Retinal pigment epithelial cell (primary cell): ENCODE results near the gene DPP8.
"Not testable (repeated sequence)": the region's sequence is repeated elsewhere in the genome, so short reads cannot be mapped to it uniquely, and the experiment has no call there.

Source experiments
- DNase-seq: peaks from one replicate; pipeline ENCODE4 v3.0.0-alpha.2; 2010; ENCODE audit warnings: low read depth
- H3K4me3 ChIP-seq: 2 replicates; pipeline ENCODE4 v1.5.1; 2011; ENCODE audit warnings: mild to moderate bottlenecking, low read length, control low read depth, moderate library complexity
- CTCF ChIP-seq: conservative IDR thresholded peaks from 2 replicates; pipeline ENCODE4 v1.5.1; 2011; ENCODE audit warnings: low read depth, low read length, control low read depth, inconsistent platforms

Gene DPP8

GRCh38 chr15:65404186-65404872 is 113.2 kb downstream of the DPP8 start:
- no peak for DNase-seq
- no peak for TF ChIP-seq CTCF
- H3K4me3 ChIP-seq: no peak overlapping the region

DNA sequence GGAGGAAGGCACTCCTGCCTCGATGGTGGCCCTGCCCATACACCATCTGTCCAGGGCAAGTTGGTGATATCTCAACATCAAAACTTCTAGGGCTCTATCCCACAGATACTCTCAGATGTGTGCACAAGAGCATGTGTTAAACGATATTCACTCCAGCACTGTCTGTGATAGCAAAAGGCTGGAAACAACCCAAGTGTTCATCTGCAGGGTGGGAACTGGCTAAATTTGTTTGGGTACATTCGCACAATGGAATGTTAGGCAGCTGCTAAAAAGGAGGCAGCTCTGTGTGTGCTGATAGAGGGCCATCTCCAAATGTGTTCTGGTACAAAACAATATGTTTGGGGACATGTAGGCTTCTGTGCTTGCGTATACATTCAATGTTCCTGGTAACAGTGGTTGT is 114.5 kb downstream of the DPP8 start:
- no peak for TF ChIP-seq CTCF
- no peak overlapping the region for H3K4me3 ChIP-seq
- DNase-seq: no peak

DNA sequence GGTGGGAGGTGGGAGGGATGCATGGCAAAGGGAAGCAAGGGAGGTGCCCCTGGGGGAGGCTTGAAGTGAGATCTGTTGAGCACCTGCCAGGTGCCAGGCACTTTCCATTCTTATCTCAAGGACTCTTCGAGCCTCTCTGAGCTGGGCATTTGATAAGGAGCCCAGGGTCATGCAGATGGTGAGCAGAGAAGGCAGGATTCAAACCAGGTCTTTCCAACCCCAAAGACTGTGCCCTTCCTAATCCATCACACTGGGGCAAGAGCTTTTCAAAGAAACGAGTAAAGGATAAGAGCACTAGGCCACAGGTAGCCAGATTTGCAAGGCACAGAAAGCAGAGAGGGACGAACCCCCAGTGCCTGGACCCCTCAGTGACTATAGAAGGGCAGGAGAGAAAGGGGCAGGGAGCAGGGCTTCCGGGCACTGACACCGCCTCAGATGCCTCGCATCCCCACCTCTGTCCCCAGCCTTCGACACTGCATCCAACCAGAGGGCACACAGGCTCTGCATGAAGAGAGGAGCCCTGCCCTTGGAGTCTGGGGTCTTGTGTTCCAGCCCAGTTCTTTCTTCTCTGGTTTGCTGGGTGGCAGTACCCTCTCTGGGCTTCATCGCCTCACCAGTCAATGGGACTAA is 115.8 kb downstream of the DPP8 start:
- no peak for DNase-seq
- TF ChIP-seq CTCF: no peak
- no peak overlapping the region for H3K4me3 ChIP-seq

DNA sequence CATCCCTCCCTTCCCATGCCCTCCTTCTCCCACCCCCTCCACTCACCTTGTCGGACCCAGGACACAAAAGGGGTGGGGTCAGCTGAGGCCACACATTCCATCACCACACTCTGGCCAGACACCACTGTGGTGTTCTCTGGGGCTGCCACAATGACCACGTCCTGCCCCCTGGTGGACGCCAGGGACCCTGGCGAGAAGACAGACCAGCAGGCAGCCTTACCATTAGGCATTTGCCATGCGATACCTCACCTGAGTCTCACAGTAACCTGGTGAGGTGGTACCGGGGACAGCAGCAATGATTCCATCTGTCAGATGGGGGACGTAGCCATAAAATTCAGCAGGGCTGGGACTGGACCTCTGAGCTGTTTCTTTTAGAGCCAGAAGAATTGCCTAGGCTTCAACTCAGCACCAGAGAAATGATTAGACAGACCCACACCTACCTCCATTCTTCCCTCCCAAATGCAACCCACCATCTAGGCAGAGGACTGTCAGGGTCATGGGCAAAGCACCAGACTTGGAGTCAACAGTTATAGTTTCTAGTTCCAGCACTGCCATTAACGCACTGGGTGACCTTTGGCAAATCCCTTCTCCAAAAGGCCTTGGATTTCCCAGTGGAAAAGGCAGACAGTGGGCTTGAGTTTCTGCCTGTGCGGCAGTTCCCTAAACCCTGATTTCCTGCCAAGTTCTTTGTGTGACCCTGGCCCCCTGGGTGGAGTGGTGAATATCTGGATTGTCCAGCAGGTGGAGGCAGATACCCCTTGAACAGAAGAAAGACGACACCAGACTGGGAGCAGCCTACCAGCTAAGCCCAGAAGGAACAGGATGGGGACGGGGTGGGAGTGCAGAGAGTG is 116.5 kb downstream of the DPP8 start:
- no peak overlapping the region for H3K4me3 ChIP-seq
- TF ChIP-seq CTCF: peak; percentile 94
- no peak for DNase-seq

GRCh38 chr15:65399997-65400396 is 117.5 kb downstream of the DPP8 start:
- TF ChIP-seq CTCF: no peak
- no peak overlapping the region for H3K4me3 ChIP-seq
- no peak for DNase-seq

DNA sequence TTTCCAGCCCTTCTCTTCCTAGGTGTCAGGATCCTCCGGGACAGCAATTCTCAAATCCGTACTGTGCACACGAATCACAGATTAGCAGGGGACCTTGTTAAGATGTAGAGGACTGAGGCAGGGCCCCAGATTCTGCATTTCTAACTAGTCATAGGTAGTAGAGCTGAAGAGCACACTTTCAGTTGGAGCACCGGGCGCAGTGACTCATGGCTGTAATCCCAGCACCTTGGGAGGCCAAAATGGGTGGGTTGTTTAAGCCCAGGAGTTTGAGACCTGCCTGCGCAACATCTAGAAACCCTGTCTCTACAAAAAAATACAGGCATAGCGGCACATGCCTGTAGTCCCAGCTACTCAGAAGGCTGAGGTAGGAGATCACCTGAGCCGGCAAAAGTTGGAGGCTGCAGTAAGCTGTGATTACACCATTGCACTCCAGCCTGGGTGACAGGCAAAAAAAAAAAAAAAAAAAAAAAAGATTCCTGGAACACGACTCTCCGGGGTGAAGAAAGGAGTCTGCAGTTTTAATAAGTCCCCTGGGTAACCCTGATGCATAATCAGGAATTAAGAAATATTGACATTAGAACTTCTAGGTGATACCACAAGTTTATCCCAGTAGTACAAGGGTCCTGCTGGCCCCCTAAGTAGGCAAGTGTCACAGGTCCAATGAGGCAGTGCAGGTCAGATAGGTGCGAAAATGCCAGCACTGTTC is 118.3 kb downstream of the DPP8 start:
- DNase-seq: no peak
- H3K4me3 ChIP-seq: no peak overlapping the region
- TF ChIP-seq CTCF: no peak

- H3K4me3 ChIP-seq, DNase-seq: not testable (repeated sequence)
Measured at GRCh38 chr15:65398486-65398885, 119.0 kb downstream of the DPP8 start.
